Thyroid gland (tissue), 4 donors: Measurements from ENCODE around the gene ABCG1.

Source experiments
- CTCF ChIP-seq, 6 experiments: fragments of 200-600 bp in 3 of 6; fragments of 450-650 bp in 3 of 6; sonication (generic) in 3 of 6; IDR thresholded peaks; one replicate each; pipeline ENCODE4 v1.5.1; 2016 to 2019; ENCODE audit warnings: antibody characterized with exemption in 6 of 6, mild to moderate bottlenecking in 2 of 6, inconsistent platforms in 1 of 6, moderate library complexity in 1 of 6
- POLR2A ChIP-seq, 2 donors: fragments of 450-650 bp; IDR thresholded peaks; one replicate each; pipeline ENCODE4 v1.6.1; 2017; ENCODE audit warnings: antibody characterized with exemption in 2 of 2, mild to moderate bottlenecking in 2 of 2, moderate library complexity in 1 of 2

- TF ChIP-seq CTCF (IDR thresholded peaks at IDR 0.05) (no peak), POLR2A (IDR thresholded peaks at IDR 0.05) (no peak)
Measured at GRCh38 chr21:42269386-42269785, 50.4 kb downstream of the ABCG1 start.
